ENCODE data around the gene BCDIN3D. TPM values are rescaled to one million over a fixed set of nuclear protein-coding genes. Genes with fewer than 3 reads are reported as not detected.
A peak's percentile ranks its signal among the peaks of the same experiment; 100 is the strongest.

The BCDIN3D gene
- total RNA-seq, 1 experiment from 2014 or later: 3.3 TPM

DNA sequence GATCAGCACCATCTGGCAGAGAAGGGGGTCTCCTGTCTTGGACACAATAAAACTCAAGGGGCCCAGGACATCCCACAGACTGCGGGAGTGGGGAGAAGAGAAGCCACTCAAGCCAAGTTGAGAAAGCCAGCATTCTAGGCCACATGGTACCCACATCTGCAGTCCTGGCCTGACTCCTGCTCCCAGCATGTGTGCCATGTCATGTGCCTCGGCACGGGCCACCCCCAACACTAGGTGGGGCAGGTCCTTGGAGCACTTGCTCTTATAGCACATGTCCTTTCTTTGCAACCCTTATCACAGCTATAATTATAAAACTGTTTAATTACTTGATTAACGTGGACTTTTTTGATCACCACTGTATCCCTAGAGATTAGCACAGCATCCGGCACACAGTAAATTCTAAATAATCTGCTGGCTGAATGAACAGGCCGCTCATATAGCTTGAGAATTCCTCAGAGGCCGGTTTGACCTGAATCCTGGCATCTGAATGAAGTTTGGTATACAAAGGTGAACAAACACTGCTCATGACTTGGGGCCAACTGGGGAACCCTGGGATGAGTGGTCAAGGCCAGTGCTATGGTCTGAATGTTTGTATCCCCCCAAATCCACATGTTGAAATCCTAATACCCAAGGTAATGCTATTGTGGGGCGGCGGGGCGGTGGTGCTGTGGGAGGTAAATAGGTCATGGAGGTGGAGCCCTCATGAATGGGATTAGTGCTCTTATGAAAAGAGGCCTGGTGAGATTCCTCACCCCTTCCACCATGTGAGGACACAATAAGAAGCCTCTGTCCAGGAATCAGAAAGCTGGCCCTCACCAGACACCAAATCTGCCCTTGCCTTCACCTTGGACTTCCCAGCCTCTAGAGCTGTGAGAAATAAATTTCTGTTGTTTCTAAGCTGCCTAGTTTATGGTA is 21.3 kb downstream of the BCDIN3D start:
- Histone ChIP-seq H2AFZ (ENCODE audit: low read length) (no peak overlapping the region), H2BK15ac (ENCODE audit: low read depth, low read length) (no peak overlapping the region), H3K79me1 (ENCODE audit: insufficient read depth, low read depth, low read length, poor library complexity, severe bottlenecking) (peaks cover 2% of the 10 kb centered on the region), H3K27me3 (ENCODE audit: insufficient read depth, low read length) (no peaks in the 10 kb centered on the region), H3K4me2 (ENCODE audit: insufficient read depth, insufficient read length, low read length) (no peak overlapping the region), H3K4me1 (ENCODE audit: insufficient read depth, low read length) (no peaks in the 10 kb centered on the region; the same call in 1 of the 2 replicates), H3K27ac (ENCODE audit: insufficient read length, low read depth, low read length) (no peak overlapping the region), H2BK20ac (ENCODE audit: low read depth, low read length, poor library complexity, severe bottlenecking) (no peak overlapping the region), H3K9me3 (ENCODE audit: control insufficient read depth, low read depth, low read length) (no peaks in the 10 kb centered on the region), H4K91ac (ENCODE audit: insufficient read length, low read depth, low read length) (no peak overlapping the region), H4K8ac (replicated peaks; ENCODE audit: insufficient read length, low read depth, low read length) (no peak overlapping the region), H3K9ac (ENCODE audit: extremely low read depth, insufficient read length, low read length) (no peak overlapping the region), H2BK12ac (ENCODE audit: insufficient read length, low read depth, low read length) (no peak overlapping the region), H3K79me2 (ENCODE audit: insufficient read depth, low read length) (peaks cover 2% of the 10 kb centered on the region; the same call in 1 of the 2 replicates), H3K14ac (ENCODE audit: insufficient read depth, low read length) (no peak overlapping the region; the same call in 1 of the 2 replicates), H4K20me1 (ENCODE audit: control insufficient read depth, insufficient read depth, insufficient read length) (no peaks in the 10 kb centered on the region), H3K4ac (ENCODE audit: low read depth, low read length) (no peak overlapping the region), H3K18ac (ENCODE audit: insufficient read length, low read depth, low read length) (no peak overlapping the region), H3T11ph (ENCODE audit: low read length) (no peak overlapping the region), H2AK5ac (ENCODE audit: insufficient read length, low read length) (no peak overlapping the region), H3K23ac (ENCODE audit: insufficient read length, low read depth, low read length) (no peak overlapping the region), H4K5ac (ENCODE audit: insufficient read length, low read depth, low read length) (no peak overlapping the region), H2BK120ac (ENCODE audit: low read depth, low read length, poor library complexity, severe bottlenecking) (no peak overlapping the region), H3K56ac (ENCODE audit: insufficient read length, low read depth, low read length) (no peak overlapping the region), H2BK5ac (ENCODE audit: insufficient read length, low read length) (no peak overlapping the region), H3K23me2 (ENCODE audit: insufficient read length, low read depth, low read length, poor library complexity, severe bottlenecking) (no peaks in the 10 kb centered on the region)
- WGBS (ENCODE audit: extremely low coverage, insufficient read length, low lambda C conversion rate): no CpG with 5 or more reads among the region's 10 CpGs
- peaks cover 13 to 16% (median 14%) of the 10 kb centered on the region in 3 experiments for H3K36me3 Mint-ChIP-seq (ENCODE audit: insufficient read depth in 1 of 3, low read depth in 3 of 3)
- no peak overlapping the region for H3K4me3 Mint-ChIP-seq
- no peaks in the 10 kb centered on the region for H3K27me3 Mint-ChIP-seq (ENCODE audit: low read depth)
- no peak for DNase-seq
- no peaks in the 10 kb centered on the region for H3K9me3 Mint-ChIP-seq
- H3K4me1 Mint-ChIP-seq: peaks cover 30 to 52% of the 10 kb centered on the region in 2 experiments
- TF ChIP-seq, protein P1, sequence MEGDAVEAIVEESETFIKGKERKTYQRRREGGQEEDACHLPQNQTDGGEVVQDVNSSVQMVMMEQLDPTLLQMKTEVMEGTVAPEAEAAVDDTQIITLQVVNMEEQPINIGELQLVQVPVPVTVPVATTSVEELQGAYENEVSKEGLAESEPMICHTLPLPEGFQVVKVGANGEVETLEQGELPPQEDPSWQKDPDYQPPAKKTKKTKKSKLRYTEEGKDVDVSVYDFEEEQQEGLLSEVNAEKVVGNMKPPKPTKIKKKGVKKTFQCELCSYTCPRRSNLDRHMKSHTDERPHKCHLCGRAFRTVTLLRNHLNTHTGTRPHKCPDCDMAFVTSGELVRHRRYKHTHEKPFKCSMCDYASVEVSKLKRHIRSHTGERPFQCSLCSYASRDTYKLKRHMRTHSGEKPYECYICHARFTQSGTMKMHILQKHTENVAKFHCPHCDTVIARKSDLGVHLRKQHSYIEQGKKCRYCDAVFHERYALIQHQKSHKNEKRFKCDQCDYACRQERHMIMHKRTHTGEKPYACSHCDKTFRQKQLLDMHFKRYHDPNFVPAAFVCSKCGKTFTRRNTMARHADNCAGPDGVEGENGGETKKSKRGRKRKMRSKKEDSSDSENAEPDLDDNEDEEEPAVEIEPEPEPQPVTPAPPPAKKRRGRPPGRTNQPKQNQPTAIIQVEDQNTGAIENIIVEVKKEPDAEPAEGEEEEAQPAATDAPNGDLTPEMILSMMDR (conservative IDR thresholded peaks at IDR 0.05): no peak
- H3K27ac Mint-ChIP-seq: peak overlapping the region in 1 of 3 experiments; percentile 86; a peak in 1 of 7 replicates
